Activated CD8-positive, alpha-beta memory T cell treated with anti-CD3 and anti-CD28 coated beads, Interleukin-2, amount 50 U/mL, for 4 hours (primary cell): Measurements from ENCODE around the gene ABHD12.

Experiments
- DNase-seq: peaks from one replicate; pipeline ENCODE4 v3.0.0-alpha.2; 2020

Gene ABHD12

GRCh38 chr20:25380945-25381614 lies 9.6 kb downstream of the ABHD12 start:
- DNase-seq: no peak

GRCh38 chr20:25378884-25379733 lies 11.5 kb downstream of the ABHD12 start:
- no peak for DNase-seq

- no peak for DNase-seq
Observed at GRCh38 chr20:25378189-25378883, 12.3 kb downstream of the ABHD12 start.

GRCh38 chr20:25376886-25377285 lies 13.7 kb downstream of the ABHD12 start:
- DNase-seq: no peak

GRCh38 chr20:25376236-25376635 lies 14.4 kb downstream of the ABHD12 start:
- DNase-seq: no peak

- DNase-seq: no peak
Observed at GRCh38 chr20:25374842-25375241, 15.8 kb downstream of the ABHD12 start.

- no peak for DNase-seq
Observed at GRCh38 chr20:25372584-25373336, 17.9 kb downstream of the ABHD12 start.

- DNase-seq: no peak
Observed at GRCh38 chr20:25369971-25370370, 20.7 kb downstream of the ABHD12 start.

- no peak for DNase-seq
Observed at GRCh38 chr20:25369529-25369928, 21.1 kb downstream of the ABHD12 start.

GRCh38 chr20:25368976-25369375 lies 21.7 kb downstream of the ABHD12 start:
- DNase-seq: no peak

- no peak for DNase-seq
Observed at GRCh38 chr20:25368526-25368925, 22.1 kb downstream of the ABHD12 start.

- DNase-seq: no peak
Observed at GRCh38 chr20:25364879-25365699, 25.5 kb downstream of the ABHD12 start.

GRCh38 chr20:25364180-25364788 lies 26.4 kb downstream of the ABHD12 start:
- no peak for DNase-seq

- no peak for DNase-seq
Observed at GRCh38 chr20:25361287-25361683, 29.4 kb downstream of the ABHD12 start.

GRCh38 chr20:25360631-25361286 lies 29.9 kb downstream of the ABHD12 start:
- no peak for DNase-seq

- no peak for DNase-seq
Observed at GRCh38 chr20:25356271-25356933, 34.2 kb downstream of the ABHD12 start.

- DNase-seq: no peak
Observed at GRCh38 chr20:25355866-25356265, 34.8 kb downstream of the ABHD12 start.

- DNase-seq: no peak
Observed at GRCh38 chr20:25355011-25355595, 35.5 kb downstream of the ABHD12 start.

- no peak for DNase-seq
Observed at GRCh38 chr20:25353747-25354705, 36.6 kb downstream of the ABHD12 start.
